MCF 10A (cell line): Measurements from ENCODE around the gene GDNF. TPM values are rescaled to one million over a fixed set of nuclear protein-coding genes. Genes with fewer than 3 reads are reported as not detected.

ENCODE experiments used
- BruUV-seq: library from RNA; stranded (reverse); fragments of 400-500 nt; replicated peaks from 2 replicates; lab custom pipeline; 2021; lab: Mats Ljungman, UMichigan
- CTCF ChIA-PET: fragments of 300-600 bp; sonication (Branson Sonifier 250); formaldehyde crosslinking; extraction: SDS; loops from one replicate; lab custom pipeline; 2021; ENCODE audit warnings: antibody characterized with exemption, inconsistent platforms; lab: Yijun Ruan, JAX
- POLR2A ChIA-PET: fragments of 300-600, 350-650 bp; sonication (Branson Sonifier 250); formaldehyde crosslinking; extraction: SDS; loops from one replicate; lab custom pipeline; 2020; ENCODE audit warnings: antibody characterized with exemption, inconsistent platforms; lab: Yijun Ruan, JAX
- DNase-seq: peaks from one replicate; pipeline ENCODE4 v3.0.0-alpha.2; 2018; ENCODE audit not compliant: unreplicated experiment
- H3K27ac Mint-ChIP-seq: one replicate; pipeline ENCODE4 v1.8.0; 2022; ENCODE audit warnings: mild to moderate bottlenecking, low read depth, mixed read lengths; ENCODE audit not compliant: unreplicated experiment
- H3K27me3 Mint-ChIP-seq: one replicate; pipeline ENCODE4 v1.8.0; 2022; ENCODE audit warnings: mixed read lengths; ENCODE audit not compliant: insufficient read depth, unreplicated experiment
- H3K36me3 Mint-ChIP-seq: one replicate; pipeline ENCODE4 v1.8.0; 2022; ENCODE audit warnings: mild to moderate bottlenecking, moderate library complexity, mixed read lengths; ENCODE audit not compliant: insufficient read depth, unreplicated experiment
- H3K4me1 Mint-ChIP-seq: one replicate; pipeline ENCODE4 v1.8.0; 2022; ENCODE audit warnings: mixed read lengths; ENCODE audit not compliant: insufficient read depth, unreplicated experiment
- H3K4me3 Mint-ChIP-seq: one replicate; pipeline ENCODE4 v1.8.0; 2022; ENCODE audit warnings: mild to moderate bottlenecking, moderate library complexity, mixed read lengths; ENCODE audit not compliant: unreplicated experiment
- H3K9me3 Mint-ChIP-seq: one replicate; pipeline ENCODE4 v1.8.0; 2022; ENCODE audit warnings: mixed read lengths; ENCODE audit not compliant: unreplicated experiment
- intact Hi-C: fragments of 100-400 bp; cut with micrococcal nuclease; formaldehyde crosslinking; loops from 2 replicates; pipeline ENCODE4 v1.14.1; 2022
- total RNA-seq: library from RNA; stranded (reverse); gene quantifications from 2 replicates; pipeline ENCODE4 v1.2.3, GENCODE V29; 2022
- TF ChIP-seq, protein P1 (sequence below): fragments of 200-600 bp; IDR thresholded peaks from one replicate; pipeline ENCODE4 v1.8.0; 2022; ENCODE audit warnings: antibody characterized with exemption, mild to moderate bottlenecking; ENCODE audit not compliant: unreplicated experiment

The GDNF gene
- total RNA-seq, 1 experiment from 2014 or later: not detected

DNA sequence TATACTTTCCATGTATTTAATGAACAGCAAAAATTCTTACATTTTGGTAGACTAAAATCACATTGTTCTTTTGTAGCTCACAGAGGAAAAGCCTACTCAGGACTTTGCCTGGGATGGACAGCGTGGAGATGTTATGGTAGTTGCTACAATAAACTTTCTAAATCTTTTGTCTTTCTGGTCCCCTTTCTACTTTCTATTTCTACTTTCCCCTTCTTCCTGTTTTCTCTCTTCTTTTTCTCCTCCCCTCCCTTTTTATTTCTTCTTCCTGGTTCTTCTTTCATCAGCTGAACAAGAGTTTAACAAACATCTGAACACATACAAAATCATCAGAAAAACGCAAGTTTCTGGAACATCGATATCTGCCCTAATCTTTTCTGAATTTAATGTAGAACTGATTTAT is 15.6 kb upstream of the GDNF start:
- Mint-ChIP-seq H3K27ac (no peak overlapping the region), H3K4me1 (no peaks in the 10 kb centered on the region), H3K4me3 (no peak overlapping the region), H3K36me3 (no peaks in the 10 kb centered on the region), H3K27me3 (no peaks in the 10 kb centered on the region), H3K9me3 (no peaks in the 10 kb centered on the region)
- TF ChIP-seq, protein P1, sequence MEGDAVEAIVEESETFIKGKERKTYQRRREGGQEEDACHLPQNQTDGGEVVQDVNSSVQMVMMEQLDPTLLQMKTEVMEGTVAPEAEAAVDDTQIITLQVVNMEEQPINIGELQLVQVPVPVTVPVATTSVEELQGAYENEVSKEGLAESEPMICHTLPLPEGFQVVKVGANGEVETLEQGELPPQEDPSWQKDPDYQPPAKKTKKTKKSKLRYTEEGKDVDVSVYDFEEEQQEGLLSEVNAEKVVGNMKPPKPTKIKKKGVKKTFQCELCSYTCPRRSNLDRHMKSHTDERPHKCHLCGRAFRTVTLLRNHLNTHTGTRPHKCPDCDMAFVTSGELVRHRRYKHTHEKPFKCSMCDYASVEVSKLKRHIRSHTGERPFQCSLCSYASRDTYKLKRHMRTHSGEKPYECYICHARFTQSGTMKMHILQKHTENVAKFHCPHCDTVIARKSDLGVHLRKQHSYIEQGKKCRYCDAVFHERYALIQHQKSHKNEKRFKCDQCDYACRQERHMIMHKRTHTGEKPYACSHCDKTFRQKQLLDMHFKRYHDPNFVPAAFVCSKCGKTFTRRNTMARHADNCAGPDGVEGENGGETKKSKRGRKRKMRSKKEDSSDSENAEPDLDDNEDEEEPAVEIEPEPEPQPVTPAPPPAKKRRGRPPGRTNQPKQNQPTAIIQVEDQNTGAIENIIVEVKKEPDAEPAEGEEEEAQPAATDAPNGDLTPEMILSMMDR: no peak
- no TSS peak for BruUV-seq
- no peak for DNase-seq
- intact Hi-C loops: no loop called here
- CTCF ChIA-PET: interaction anchor here (0.6 kb wide), 1 partner anchor 63 kb away, joined by 3 read pairs; no protein-coding TSS in a partner anchor
- POLR2A ChIA-PET: no interaction called here

DNA sequence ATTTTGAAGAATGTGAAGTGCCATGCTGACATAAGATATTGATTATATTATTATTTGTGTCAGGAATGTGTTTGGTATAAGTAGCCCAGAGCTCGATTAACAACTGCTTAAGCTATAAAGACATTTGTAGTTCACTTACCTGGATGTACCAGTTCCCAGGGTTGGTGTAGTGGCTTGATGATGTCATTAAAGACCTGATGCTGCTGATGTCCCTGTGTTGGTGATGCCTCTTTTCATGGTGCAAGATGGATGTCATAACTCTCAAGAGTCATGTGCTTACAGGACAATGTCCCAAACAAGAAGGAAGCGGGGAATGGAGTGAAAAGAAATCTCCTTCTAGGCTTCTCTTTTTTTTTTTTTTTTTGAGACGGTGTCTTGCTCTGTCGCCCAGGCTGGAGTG is 11.5 kb upstream of the GDNF start:
- no TSS peak for BruUV-seq

DNA sequence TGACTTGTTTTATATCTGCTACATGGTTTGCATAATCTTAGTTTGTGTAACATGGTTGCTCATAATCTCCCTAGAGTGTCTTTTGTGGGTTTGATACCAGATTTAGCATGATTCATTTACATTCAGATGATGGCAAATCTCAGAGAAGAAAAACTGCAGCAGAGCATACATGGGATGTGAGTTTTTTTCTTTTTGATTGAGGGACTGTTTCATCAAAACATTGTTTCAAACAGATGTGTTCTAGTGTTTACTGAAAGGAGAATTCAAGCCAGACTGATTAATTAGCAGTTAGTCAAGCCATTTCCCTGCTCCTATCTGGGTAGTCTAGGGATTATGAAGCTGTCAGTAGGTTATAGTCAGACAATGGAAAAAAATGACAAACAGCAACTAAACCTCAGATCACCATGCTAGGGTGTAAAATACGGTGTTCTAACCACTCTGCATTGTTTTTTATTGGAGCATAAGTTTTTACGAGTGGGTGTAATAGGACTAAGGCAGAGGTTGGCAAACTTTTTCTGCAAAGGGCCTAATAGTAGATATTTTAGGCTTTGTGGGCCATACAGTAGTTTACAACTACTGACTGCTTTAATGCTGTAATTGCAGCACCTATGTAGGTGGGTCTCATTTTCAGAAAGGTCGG is 10.5 kb upstream of the GDNF start:
- TF ChIP-seq, protein P1: no peak
- intact Hi-C loops: no loop called here
- Mint-ChIP-seq H3K9me3 (no peaks in the 10 kb centered on the region), H3K4me1 (peaks cover 11% of the 10 kb centered on the region), H3K36me3 (no peaks in the 10 kb centered on the region), H3K27me3 (no peaks in the 10 kb centered on the region), H3K4me3 (no peak overlapping the region), H3K27ac (peak overlapping the region; percentile 35)
- ChIA-PET POLR2A (no interaction called here), CTCF (no interaction called here)
- peak; percentile 27 for DNase-seq
- no TSS peak for BruUV-seq

More for the DNA sequence above, 11.5 kb upstream of the GDNF start:
- peaks cover 11% of the 10 kb centered on the region for H3K4me1 Mint-ChIP-seq
- no peaks in the 10 kb centered on the region for H3K27me3 Mint-ChIP-seq
- H3K9me3 Mint-ChIP-seq: no peaks in the 10 kb centered on the region
- no peak overlapping the region for H3K4me3 Mint-ChIP-seq
- CTCF ChIA-PET: interaction anchor here (0.6 kb wide), 1 partner anchor 13 kb away, joined by 3 read pairs; no protein-coding TSS in a partner anchor
- H3K27ac Mint-ChIP-seq: no peak overlapping the region
- POLR2A ChIA-PET: interaction anchor here (0.6 kb wide), 1 partner anchor 977 kb away, joined by 3 read pairs; no protein-coding TSS in a partner anchor
- no peaks in the 10 kb centered on the region for H3K36me3 Mint-ChIP-seq
- DNase-seq: no peak
- intact Hi-C loops: no loop called here
- TF ChIP-seq, protein P1: no peak

DNA sequence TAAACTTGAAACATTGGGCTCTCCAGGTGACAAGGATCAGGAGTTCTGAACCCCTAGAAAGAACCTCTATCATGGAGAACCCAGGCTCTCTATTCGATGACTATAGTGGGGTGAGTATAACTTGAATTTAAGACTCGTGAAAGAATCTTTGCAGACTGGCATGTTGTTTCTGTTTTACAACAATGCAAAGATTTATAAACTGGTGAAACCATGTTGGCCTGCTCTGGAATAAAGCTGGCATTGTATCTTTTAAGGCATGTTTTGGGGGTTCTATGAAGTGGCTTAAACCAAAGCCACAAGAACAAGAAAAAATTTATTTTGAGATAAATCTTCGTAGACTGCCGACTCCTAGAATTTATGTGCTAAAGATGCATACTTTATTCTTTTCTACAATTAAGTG is 9.8 kb upstream of the GDNF start:
- ChIA-PET CTCF (interaction anchor here (0.8 kb wide), 1 partner anchor 343 kb away, joined by 3 read pairs; no protein-coding TSS in a partner anchor), POLR2A (interaction anchor here (1.0 to 2.5 kb wide), 2 partner anchors 8 to 91 kb away, joined by 5 to 10 read pairs; no protein-coding TSS in a partner anchor)
- no peaks in the 10 kb centered on the region for H3K27me3 Mint-ChIP-seq
- H3K4me1 Mint-ChIP-seq: peaks cover 11% of the 10 kb centered on the region
- H3K27ac Mint-ChIP-seq: peak overlapping the region; percentile 66
- no peaks in the 10 kb centered on the region for H3K36me3 Mint-ChIP-seq
- intact Hi-C loops: no loop called here
- H3K9me3 Mint-ChIP-seq: no peaks in the 10 kb centered on the region
- H3K4me3 Mint-ChIP-seq: no peak overlapping the region
- DNase-seq: no peak
- TF ChIP-seq, protein P1: no peak
- no TSS peak for BruUV-seq
